Measurements from ENCODE around the gene EXOSC3.
"Not testable (repeated sequence)": the region's sequence is repeated elsewhere in the genome, so short reads cannot be mapped to it uniquely, and the experiment has no call there.

Gene EXOSC3

DNA sequence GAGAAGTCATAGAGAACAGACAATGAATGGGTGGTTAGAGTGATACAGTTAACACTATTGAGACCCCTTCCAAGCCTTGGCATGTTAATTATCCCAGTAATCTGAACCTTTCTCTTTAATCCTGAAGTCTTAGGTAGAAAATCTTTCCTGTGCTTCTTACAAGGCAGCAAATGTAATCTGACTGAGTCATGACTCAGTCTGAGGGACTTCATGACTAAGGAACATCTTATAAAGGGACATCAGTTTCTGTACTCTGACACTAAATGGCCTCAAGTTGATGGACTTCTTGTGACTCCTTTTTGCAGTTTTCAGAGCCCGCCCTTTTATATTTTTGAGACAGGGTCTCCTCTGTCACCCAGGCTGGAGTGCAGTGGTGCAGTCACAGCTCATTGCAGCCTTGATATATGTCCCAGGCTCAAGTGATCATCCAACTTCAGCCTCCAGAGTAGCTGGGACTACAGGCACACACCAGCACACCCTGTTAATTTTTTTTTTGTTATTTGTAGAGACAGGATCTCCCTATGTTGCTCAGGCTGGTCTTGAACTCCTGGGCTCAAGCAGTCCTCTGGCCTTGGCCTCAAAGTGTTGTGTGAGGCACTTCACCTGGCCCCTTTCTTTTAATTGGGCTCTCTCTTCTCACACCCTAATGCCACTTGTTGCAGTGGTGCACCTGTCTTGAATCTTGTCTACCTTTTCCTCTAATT lies 9.5 kb downstream of the EXOSC3 start:
- DNase-seq, result no peak

DNA sequence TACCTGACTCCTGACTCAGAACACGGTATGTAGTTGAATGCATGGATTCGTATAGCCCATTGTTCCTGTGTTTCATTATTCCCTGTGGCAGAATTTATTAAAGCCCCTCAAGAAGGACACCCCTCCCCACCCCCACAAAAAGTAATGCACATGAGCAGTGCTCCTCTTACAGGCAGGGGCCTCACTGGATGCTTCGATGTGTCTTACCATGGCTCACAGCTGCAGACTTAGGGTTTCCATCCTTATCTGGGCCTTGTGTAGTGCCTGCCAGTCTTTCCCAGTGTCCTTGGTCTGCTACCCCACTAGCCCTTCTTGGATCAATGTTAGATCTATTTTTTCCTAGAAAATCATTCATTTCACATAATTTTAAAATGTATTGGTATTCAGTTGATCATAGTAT lies 14.9 kb downstream of the EXOSC3 start:
- DNase-seq, result no peak

DNA sequence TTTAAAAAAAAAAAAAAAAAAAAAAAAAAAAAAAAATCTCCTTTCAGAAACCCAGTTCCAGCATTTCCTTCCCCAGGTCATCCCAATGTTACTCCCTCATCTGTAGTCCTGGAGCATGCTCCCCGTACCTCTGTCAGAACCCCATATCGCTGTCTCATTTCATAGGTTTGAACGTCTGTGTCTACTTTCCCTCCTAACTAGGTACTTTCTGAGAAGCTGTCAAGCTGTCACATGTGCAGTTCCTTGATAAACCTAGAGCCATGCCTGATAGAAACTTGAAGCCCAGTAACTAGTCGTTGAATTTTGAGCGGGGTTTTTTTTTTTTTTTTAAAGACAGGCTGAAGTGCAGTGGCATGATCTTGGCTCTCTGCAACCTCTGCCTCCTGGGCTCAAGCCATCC lies 15.6 kb downstream of the EXOSC3 start:
- no peak for DNase-seq

DNA sequence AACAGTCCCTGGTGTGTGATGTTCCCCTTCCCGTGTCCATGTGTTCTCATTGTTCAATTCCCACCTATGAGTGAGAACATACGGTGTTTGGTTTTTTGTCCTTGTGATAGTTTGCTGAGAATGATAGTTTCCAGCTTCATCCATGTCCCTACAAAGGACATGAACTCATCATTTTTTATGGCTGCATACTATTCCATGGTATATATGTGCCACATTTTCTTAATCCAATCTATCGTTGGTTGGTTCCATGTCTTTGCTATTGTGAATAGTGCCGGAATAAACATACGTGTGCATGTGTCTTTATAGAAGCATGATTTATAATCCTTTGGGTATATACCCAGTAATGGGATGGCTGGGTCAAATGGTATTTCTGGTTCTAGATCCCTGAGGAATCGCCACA lies 19.6 kb downstream of the EXOSC3 start:
- not testable (repeated sequence) for DNase-seq

DNA sequence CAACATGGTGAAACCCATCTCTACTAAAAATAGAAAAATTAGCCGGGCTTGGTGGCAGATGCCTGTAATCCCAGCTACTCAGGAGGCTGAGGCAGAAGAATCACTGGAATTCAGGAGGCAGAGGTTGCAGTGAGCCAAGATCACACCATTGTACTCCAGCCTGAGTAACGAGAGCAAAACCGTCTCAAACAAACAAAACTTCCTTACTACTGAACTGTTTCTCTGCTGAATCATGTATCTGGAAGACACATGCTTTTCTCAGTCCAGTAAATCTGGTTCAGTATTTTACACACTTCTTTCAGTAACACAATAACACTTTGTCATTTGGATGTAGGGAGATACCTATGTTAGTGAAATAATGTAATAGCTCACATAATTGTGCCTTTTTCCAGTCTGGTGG lies 23.4 kb downstream of the EXOSC3 start:
- DNase-seq, result no peak

DNA sequence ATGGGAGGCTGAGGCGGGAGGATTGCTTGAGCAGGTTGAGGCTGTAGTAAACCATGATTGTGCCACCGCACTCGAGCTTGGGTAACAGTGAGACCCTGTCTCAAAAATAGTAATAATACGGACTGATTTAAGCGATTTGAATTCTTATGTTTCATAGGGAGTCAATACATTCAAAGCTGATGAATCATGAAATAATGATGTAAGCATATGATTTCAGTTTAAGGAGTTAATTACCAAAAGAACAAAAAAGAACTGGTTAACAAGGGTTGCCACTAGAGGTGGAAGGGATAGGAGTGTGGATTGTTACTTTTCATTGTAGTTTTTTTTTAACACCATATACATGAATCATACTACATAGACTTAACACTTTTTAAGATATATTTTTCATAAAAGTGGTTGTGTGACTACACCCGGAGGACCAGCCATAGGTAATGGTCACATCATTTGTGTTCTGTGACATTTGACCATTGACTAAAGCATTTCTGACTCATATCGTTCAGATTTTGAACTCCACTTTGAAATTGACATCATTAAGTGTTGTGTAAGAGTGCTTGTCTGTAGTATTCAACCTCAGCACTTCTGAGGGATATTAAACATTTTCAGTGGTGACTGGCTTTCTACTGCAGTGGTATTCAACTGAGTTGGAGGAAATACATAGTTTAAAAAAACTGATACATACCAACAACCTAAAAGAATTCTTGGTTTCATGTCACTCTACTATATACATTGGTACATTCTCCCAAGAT lies 24.3 kb downstream of the EXOSC3 start:
- DNase-seq, result no peak

DNA sequence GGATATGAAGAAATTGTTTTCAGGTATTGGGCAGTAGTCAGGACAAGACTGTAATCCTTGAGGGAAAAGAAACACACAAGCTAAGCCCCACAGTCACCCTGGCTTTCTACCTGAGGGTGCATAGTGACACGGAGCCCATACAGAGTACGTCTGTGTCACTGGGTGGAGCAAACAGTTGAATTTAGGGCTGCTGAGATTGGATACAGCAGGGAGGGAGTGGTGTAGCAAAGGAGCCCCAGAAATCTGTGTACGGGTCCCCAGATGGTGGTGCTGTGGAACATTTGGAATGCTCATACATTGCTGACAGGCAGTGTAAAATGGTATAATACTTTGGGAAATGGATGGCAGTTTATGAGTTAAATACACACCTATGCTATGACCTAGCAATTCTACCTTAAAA lies 26.1 kb downstream of the EXOSC3 start:
- no peak for DNase-seq

DNA sequence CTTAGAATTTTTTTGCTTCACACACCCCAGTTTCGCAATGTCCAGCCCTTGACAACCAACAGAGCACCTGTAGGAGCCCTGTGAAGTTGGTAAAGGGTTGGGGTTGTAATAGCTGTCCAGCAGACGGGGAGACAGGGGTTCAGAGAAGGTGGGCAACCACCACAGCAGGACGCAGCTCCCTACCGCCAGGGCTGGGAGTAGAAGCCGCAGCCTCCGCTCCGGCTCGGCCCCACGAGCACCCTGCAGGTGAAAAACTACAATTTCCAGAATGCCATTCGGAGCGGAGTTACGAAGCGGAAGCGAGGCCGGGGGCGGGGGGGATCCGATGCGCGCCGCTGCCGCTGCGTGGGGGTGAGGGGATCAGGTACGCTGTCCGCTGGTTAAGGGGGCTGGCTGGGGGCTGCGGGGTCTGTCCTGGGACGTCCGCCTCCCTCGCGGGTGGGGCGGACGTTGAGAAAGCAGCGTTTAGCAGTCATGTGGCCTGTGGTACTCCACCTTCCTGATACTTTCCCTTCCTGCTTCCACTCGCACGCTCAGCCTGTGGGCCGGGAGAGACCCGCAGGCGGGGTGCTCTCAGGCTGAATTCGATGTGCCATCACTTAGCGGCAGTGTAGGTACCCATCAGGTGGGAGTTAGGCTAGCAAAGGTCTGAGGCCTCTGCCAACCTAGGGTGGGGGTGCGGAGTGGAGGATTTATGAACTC lies 31.2 kb downstream of the EXOSC3 start, which contains the start of gene TRMT10B:
Gene TRMT10B, plus strand, starts transcription at position 317 of the 702 bp plus-strand sequence. CDS start 8,127 bp downstream, outside the sequence.
- DNase-seq, result peak; percentile 48

DNA sequence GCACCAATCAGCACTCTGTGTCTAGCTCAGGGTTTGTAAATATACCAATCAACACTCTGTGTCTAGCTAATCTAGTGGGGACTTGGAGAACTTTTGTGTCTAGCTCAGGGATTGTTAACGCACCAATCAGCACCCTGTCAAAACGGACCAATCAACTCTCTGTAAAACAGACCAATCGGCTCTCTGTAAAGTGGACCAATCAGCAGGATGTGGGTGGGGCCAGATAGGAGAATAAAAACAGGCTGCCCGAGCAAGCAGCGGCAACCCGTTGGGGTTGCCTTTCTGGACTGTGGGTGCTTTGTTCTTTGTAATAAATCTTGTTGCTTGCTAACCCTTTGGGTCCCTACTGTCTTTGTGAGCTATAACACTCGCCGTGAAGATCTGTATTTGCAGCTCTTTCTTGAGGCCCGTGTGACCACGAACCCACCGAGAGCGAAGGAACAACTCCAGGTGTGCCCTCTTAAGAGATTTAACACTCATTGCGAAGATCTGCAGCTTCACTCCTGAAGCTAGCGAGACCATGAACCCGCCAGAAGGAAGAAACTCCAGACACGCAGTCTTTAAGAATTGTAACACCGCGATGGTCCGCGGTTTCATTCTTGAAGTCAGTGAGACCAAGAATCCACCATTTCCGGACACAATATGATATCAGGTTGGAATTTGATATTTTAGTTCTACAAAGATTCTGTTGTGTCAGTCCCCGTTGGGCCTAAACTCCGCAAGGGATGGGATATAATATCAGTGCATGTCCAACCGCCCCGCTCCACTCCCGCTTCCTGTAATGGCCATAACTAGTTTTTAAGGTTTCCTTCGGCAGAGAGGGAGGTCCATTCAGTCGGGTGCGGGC lies 32.0 kb downstream of the EXOSC3 start:
- no peak for DNase-seq

DNA sequence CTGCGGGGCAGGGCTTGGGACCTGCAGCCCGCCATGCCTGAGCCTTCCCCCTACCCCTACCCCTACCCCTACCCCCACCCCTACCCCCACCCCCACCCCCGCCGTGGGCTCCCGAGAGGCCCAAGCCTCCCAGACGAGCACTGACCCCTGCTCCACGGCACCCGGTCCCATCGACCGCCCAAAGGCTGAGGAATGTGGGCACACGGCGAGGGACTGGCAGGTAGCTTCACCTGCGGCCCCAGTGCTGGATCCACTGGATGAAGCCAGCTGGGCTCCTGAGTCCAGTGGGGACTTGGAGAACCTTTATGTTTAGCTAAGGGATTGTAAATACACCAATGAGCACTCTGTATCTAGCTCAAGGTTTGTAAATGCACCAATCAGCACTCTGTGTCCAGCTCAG lies 32.8 kb downstream of the EXOSC3 start:
- not testable (repeated sequence) for DNase-seq

DNA sequence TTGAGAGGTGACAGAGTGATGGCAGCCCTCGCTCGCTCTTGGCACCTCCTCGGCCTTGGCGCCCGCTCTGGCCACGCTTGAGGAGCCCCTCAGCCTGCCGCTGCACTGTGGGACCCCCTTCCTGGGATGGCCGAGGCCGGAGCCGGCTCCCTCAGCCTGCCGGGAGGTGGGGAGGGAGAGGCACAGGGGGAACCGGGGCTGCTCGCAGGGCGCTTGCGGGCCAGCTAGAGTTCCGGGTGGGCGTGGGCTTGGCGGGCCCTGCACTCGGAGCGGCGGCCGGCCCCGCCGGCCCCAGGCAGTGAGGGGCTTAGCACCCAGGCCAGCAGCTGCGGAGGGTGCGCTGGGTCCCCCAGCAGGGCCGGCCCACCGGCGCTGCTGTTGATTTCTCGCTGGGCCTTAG lies 33.2 kb downstream of the EXOSC3 start:
- DNase-seq, result not testable (repeated sequence)

DNA sequence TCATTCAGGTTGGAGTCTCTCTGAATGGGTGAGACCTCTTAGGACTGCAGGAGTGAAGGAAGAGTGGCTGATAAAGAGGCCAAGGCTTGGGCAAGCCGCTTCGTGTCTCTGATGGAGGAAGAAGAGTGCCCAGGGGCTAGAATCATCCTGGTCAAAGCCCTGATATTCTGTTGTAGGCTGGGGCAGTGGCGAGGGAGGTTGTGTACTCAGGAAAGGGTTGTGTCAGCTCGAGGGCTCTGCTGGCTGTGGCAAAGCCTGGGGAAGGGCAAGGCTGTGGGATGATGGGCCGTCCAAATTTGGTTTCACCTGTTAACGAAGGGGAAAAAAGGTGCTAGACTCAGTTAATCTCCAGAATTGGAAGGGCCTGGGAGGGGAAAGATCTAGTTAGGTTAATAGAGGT lies 33.7 kb downstream of the EXOSC3 start:
- DNase-seq, result no peak

DNA sequence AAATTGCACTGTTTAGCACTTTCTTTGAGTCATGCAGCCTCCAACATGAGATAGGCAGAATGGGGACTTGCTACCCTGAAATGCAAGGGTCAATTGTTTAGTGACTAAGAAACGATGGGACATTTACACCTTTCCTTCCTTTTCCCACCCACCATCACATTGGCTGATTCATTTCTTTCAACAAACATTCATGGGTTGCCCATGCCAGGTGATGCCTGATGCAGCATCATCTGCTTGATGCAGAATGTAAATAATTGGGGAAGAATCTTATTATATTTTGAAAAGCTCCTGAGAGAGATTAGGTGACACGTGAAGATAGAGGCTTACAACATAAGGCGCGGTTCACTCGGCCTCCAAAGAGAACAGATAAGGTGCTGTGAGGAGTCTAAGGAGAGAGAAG lies 35.7 kb downstream of the EXOSC3 start:
- DNase-seq, result no peak

DNA sequence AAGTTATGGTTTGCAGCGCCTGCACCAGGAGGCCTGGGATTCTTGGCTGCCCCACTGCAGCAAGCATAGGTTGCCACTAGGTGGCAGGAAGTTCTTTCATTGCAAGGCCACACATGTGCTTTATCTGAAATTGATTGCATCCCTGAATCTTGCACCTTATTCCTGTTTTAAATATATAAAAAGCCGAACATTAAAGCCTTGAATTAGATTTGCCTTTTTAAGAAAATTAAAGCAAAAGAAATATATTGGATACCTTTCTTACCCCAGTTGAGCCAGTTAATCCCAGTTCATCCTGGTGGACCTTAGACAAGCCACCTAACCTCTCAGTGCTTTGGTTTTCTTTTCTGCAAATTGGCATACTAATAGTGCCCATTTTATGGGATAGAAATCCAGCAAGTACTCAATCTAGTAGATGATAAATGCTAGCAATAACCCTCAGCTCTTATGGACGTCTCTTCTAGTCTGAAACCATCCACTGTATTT lies 37.6 kb downstream of the EXOSC3 start:
- DNase-seq, result peak; percentile 67

DNA sequence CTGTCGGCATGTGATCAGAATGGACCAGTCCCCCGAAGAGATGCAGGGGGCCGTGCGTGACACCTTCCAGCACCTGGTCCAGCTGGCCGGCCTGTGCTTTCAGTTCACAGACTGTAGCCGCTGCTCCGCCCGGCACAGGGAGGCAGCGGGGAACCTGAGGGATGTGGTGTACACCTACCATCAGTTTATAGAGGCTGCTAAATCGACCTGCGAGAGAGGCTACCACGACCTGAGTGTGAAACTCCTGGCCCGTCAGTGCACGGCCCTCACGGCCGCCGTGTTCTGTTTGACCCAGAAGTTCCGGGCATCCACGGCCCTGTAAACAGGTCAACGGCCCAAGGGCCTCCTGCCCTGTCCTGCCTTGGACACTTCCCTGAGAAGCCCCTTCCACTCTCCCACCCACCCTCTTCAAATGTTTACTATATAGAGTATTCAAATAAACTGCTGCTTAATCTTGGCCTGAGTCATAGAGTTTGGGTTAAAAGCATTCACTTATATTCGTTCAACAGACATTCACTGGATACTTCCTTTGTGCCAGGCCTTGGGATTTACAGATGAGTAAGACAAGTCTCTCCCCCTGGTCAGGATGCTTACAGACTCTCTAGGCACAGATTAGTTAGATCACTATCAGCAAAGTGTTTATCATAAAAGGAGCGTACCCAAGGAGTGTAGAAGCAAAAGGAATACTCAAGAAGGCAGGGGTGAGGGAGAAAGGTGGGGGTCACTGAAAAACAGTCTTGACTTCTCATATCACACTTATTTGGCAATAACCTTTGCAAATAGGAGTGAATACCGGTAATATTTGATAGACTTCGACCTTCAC lies 38.2 kb downstream of the EXOSC3 start:
- no peak for DNase-seq

DNA sequence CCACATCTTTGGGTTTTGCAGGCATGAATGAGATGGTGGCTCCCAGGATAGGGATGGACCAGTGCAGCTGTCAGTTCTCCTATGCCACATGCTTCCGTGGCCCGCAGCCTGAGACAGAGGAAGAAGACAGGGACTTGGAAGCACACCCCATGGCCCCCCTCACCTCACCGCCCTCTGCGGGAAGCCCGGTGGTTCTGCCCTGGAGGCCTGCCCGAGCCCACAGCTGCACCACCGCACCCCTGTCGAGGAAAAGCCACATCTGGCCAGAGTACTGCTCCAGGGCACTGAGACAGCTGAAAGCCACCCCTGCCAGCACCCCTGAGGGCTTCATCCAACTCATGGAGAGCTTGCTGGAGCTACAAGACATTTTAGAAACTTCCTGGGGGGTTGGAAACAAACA lies 38.9 kb downstream of the EXOSC3 start:
- DNase-seq, result no peak

DNA sequence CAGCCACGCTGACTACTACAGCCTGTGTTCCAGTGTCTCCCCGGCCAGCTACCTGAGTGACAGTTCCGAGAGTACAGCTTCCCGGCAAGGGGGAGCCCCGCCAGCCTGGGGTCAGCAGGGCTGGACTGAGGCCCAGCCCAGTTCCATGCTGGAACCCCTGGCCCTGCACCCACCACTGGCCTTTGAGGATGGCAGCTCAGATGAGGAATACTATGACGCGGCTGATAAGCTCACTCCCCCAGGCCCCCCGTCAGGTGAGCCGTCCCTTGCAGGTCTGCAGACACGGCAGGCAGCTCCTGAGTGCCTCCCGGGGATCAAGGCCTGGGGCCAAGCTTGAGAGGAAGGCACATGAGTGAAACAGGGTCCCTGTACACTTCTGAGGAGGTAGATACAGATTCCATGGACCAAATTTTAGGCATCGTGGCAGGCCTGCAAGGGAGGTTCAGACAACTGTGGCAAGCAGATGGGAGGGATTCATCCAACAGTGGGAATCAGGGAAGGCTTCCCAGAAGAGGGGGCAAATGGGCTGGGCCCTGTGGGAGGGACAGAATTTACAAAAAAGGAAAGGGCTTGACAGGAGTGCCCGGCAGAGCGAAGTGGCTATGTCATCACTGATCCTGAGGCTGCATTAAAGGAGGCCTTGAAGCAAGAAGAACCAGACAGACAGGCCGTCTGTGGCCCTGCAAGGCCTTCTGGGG lies 44.1 kb downstream of the EXOSC3 start:
- no peak for DNase-seq

DNA sequence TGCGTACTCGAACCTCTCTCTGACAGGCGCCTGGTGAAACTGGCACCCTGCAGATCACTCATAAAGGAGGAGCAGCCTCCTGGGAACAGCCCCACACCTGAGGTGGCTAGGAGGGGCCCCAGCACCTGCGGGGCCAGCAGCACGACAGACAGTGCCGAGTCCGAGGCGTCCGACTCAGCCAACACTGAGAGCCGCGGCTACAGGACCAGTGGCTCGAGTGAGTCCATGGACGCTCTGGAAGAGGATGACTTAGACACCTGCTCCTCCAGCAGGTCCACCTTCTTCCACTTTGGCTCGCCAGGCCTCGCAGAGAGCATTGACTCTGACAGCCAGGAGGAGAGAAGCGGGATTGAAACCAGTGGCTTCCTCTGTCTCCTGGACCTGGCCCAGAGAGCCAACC lies 44.7 kb downstream of the EXOSC3 start:
- DNase-seq, result no peak

DNA sequence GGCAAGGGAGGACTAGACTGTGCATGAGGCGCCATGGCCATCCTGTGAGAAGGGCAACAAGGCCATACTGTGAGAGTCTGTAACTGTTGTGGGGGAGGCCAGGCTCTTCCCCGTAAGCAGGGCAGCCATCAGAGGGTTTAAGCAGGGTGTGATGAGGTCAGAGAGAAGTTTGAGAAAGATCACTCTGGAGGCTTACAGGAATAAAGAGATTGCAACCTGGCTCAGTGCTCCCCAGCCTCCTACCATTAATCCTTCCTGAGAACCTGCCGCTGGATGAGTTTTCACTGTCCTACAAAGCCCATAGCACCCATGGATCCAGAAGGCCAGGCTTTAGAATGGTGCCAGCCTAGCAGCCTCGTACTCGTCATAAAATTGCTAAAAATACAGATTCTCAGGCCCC lies 45.6 kb downstream of the EXOSC3 start:
- no peak for DNase-seq

DNA sequence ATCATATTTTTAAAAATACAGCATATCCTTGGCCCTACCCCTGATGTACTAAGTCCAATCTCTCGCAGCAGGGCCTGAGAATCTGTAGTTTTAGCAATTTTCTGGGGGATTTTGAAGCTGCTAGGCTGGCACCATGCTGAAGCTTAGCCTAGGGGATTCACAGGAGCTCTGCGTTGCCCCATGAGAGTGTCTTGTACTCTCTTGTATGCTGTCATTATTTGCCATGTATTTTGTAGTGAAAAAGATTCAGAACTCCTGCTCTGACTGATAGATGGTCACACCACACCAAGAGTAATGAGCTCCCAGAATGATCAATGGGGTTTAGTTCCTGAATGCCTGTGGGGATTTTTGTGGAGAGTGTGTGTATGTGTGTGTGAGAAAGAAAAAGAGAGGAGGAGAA lies 51.9 kb downstream of the EXOSC3 start:
- no peak for DNase-seq

DNA sequence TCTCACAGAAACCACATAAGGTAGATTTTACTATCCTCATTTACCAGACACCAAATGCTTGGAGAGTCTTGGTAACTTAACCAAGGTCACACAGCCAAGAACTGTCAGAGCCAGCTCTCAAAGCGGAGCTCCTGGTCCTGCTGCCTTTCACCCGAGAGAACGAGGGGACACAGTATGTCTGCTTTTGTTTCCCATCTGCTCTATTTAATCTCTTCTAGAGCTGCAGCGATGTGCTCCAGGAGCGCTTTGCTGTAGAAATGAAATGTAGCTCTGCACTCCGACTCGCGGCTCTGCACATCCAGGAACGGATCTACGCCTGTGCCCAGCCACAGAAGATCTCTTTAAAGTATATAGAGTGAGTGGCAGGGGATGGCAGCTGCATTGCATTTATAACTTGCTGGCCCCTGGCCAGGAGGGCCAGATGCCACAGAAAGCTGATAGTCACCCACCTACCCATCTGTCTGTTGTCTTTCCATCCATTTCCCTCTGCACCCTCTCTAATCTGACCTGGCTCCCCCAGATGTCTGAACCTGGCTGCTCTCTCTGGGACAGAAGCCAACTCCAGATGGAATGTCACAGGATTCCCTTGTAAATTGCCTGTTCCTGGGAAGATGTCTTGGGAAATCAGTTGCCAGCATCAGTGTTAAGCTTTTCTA lies 52.6 kb downstream of the EXOSC3 start:
- DNase-seq, result no peak
